GM23338 (cell line): Measurements from ENCODE around the gene RBM28. TPM values are rescaled to one million over a fixed set of nuclear protein-coding genes. Genes with fewer than 3 reads are reported as not detected.

ENCODE experiments used
- ATAC-seq: fragments of 200-7000 bp; cut with Tn5 transposase; 3 replicates; pipeline ENCODE4 v1.9.1; 2020
- DNase-seq: peaks from one replicate; pipeline ENCODE4 v3.0.0-alpha.2; 2015; ENCODE audit warnings: low spot score
- H2AFZ ChIP-seq: fragments of 200-600 bp; sonication (generic); 2 replicates; pipeline ENCODE4 v1.8.0; 2016; ENCODE audit warnings: antibody characterized with exemption, mild to moderate bottlenecking, moderate library complexity
- H3F3A ChIP-seq: fragments of 200-600 bp; sonication (generic); replicated peaks from 2 replicates; pipeline ENCODE4 v1.8.0; 2017; ENCODE audit warnings: antibody characterized with exemption, mixed run types, low read depth
- H3K27ac ChIP-seq: fragments of 200-600 bp; sonication (generic); 2 replicates; pipeline ENCODE4 v1.6.1; 2016; ENCODE audit warnings: low read depth
- H3K27me3 ChIP-seq: fragments of 200-600 bp; sonication (generic); 2 replicates; pipeline ENCODE4 v1.8.0; 2016; ENCODE audit warnings: mild to moderate bottlenecking, mixed run types, moderate library complexity; ENCODE audit not compliant: insufficient read depth
- H3K36me3 ChIP-seq: fragments of 200-600 bp; sonication (generic); 2 replicates; pipeline ENCODE4 v1.8.0; 2016; ENCODE audit warnings: mild to moderate bottlenecking; ENCODE audit not compliant: insufficient read depth
- H3K4me1 ChIP-seq: fragments of 200-600 bp; sonication (generic); 2 replicates; pipeline ENCODE4 v1.8.0; 2016; ENCODE audit warnings: mild to moderate bottlenecking, moderate library complexity; ENCODE audit not compliant: insufficient read depth
- H3K4me2 ChIP-seq: fragments of 200-600 bp; sonication (generic); 2 replicates; pipeline ENCODE4 v1.7.1; 2017; ENCODE audit warnings: mixed run types
- H3K4me3 ChIP-seq: fragments of 200-600 bp; sonication (generic); 2 replicates; pipeline ENCODE4 v1.6.1; 2016; ENCODE audit warnings: mixed run types
- H3K79me2 ChIP-seq: fragments of 200-600 bp; sonication (generic); replicated peaks from 2 replicates; pipeline ENCODE4 v1.8.0; 2017; ENCODE audit warnings: mild to moderate bottlenecking; ENCODE audit not compliant: insufficient read depth
- H3K9me2 ChIP-seq: fragments of 200-600 bp; sonication (generic); 2 replicates; pipeline ENCODE4 v1.8.0; 2017; ENCODE audit not compliant: insufficient read depth
- H4K20me1 ChIP-seq: fragments of 200-600 bp; sonication (generic); replicated peaks from 2 replicates; pipeline ENCODE4 v1.8.0; 2017; ENCODE audit warnings: mild to moderate bottlenecking; ENCODE audit not compliant: insufficient read depth
- H3K27ac Mint-ChIP-seq: 2 replicates; pipeline ENCODE4 v1.8.0; 2020; ENCODE audit warnings: inconsistent platforms, mild to moderate bottlenecking, moderate library complexity, mixed read lengths
- H3K27me3 Mint-ChIP-seq: 3 replicates; pipeline ENCODE4 v1.8.0; 2022; ENCODE audit warnings: low read depth, mild to moderate bottlenecking, moderate library complexity, mixed read lengths, inconsistent platforms; ENCODE audit not compliant: insufficient read depth, poor library complexity
- H3K36me3 Mint-ChIP-seq: 3 replicates; pipeline ENCODE4 v1.8.0; 2021; ENCODE audit warnings: low read depth, mild to moderate bottlenecking, inconsistent platforms, moderate library complexity, mixed read lengths
- H3K4me1 Mint-ChIP-seq: 3 replicates; pipeline ENCODE4 v1.8.0; 2020; ENCODE audit warnings: mild to moderate bottlenecking, inconsistent platforms, mixed read lengths
- H3K4me3 Mint-ChIP-seq: 3 replicates; pipeline ENCODE4 v1.8.0; 2021; ENCODE audit warnings: moderate library complexity, mild to moderate bottlenecking, inconsistent platforms, mixed read lengths
- H3K9me3 Mint-ChIP-seq: 3 replicates; pipeline ENCODE4 v1.8.0; 2020; ENCODE audit warnings: moderate library complexity, mild to moderate bottlenecking, inconsistent platforms, mixed read lengths
- CREB1 ChIP-seq: fragments of 250-450 bp; sonication (Bioruptor Pico); IDR thresholded peaks from 2 replicates; pipeline ENCODE4 v1.5.0; 2020; ENCODE audit warnings: low read depth, mild to moderate bottlenecking, moderate library complexity
- CTCF ChIP-seq, 2 experiments: fragments of 200-600 bp in 1 of 2; sonication (generic) in 1 of 2; conservative IDR thresholded peaks; 2 replicates each; pipeline versions ENCODE4 v1.5.1 to v1.6.1; 2016 to 2017; ENCODE audit warnings: antibody characterized with exemption in 2 of 2, low read depth in 2 of 2, mild to moderate bottlenecking in 2 of 2, moderate library complexity in 1 of 2
- ETS1 ChIP-seq: IDR thresholded peaks from 2 replicates; pipeline ENCODE4 v1.6.1; 2016; ENCODE audit warnings: antibody characterized with exemption
- EZH2 ChIP-seq: fragments of 200-600 bp; sonication (generic); IDR thresholded peaks from one replicate; pipeline ENCODE4 v1.8.0; 2017; ENCODE audit warnings: antibody characterized with exemption, mild to moderate bottlenecking, low read depth; ENCODE audit not compliant: unreplicated experiment
- EZH2phosphoT487 ChIP-seq: fragments of 200-600 bp; sonication (generic); IDR thresholded peaks from one replicate; pipeline ENCODE4 v1.8.1; 2018; ENCODE audit warnings: antibody characterized with exemption; ENCODE audit not compliant: unreplicated experiment
- JUNB ChIP-seq: IDR thresholded peaks from one replicate; pipeline ENCODE4 v1.6.1; 2016; ENCODE audit warnings: antibody characterized with exemption; ENCODE audit not compliant: unreplicated experiment
- NANOG ChIP-seq: IDR thresholded peaks from 2 replicates; pipeline ENCODE4 v1.6.1; 2016; ENCODE audit warnings: antibody characterized with exemption, borderline replicate concordance
- POLR2AphosphoS5 ChIP-seq: IDR thresholded peaks from 2 replicates; pipeline ENCODE4 v1.6.1; 2016; ENCODE audit warnings: antibody characterized with exemption, low read depth
- STAT1 ChIP-seq: IDR thresholded peaks from one replicate; pipeline ENCODE4 v1.6.1; 2016; ENCODE audit warnings: antibody characterized with exemption; ENCODE audit not compliant: unreplicated experiment
- ZNF114 ChIP-seq: fragments of 250-450 bp; sonication (Bioruptor Pico); IDR thresholded peaks from 2 replicates; pipeline ENCODE4 v1.5.0; 2020; ENCODE audit warnings: mild to moderate bottlenecking, moderate library complexity
- ZNF331 ChIP-seq: fragments of 250-450 bp; sonication (Bioruptor Pico); IDR thresholded peaks from 2 replicates; pipeline ENCODE4 v1.5.0; 2020; ENCODE audit warnings: low read depth, mild to moderate bottlenecking, moderate library complexity
- ZNF462 ChIP-seq: fragments of 250-450 bp; sonication (Bioruptor Pico); IDR thresholded peaks from 2 replicates; pipeline ENCODE4 v1.5.0; 2020; ENCODE audit warnings: mild to moderate bottlenecking, moderate library complexity
- polyA plus RNA-seq: library from polyadenylated mRNA; unstranded; fragments of >200 nt; fragmentation: Nextera tagmentation; extraction: Ambion mirVana; gene quantifications from 2 replicates; pipeline ENCODE4 v1.2.1, GENCODE V29; 2016
- total RNA-seq: library from RNA; depleted of rRNA; stranded (reverse); fragments of >200 nt; shearing (Covaris generic); gene quantifications from 2 replicates; pipeline ENCODE4 v1.2.3, GENCODE V29; 2014
- TF ChIP-seq, protein P1 (sequence below): IDR thresholded peaks from one replicate; pipeline ENCODE4 v1.6.1; 2018; ENCODE audit warnings: antibody characterized with exemption; ENCODE audit not compliant: unreplicated experiment

Gene RBM28
- total and polyA plus RNA-seq, 2 experiments from 2014 or later = 24.3 to 87.5 TPM

DNA sequence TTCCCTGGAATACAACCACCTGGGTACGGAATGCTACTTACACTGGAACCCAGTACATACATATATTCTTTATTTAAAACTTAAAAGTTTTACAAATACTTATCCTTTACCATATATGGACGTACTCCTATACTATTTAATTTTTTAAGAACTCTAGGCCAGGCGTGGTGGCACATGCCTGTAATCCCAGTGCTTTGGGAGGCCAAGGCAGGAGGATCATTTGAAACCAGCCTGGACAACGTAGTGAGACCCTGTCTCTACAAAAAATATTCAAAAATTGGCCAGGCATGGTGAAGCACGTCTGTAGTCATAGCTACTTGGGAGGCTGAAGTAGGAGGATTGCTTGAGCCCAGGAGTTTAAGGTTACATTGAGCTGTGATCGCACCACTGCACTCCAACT is 2.0 kb downstream of the RBM28 start:
- no peak for ATAC-seq
- H3F3A ChIP-seq = no peaks in the 10 kb centered on the region
- no peak overlapping the region for H3K27ac Mint-ChIP-seq
- peak overlapping the region; percentile 97; the same call in 1 of the 2 replicates for H3K4me2 ChIP-seq
- peaks cover 4% of the 10 kb centered on the region for H3K27me3 Mint-ChIP-seq
- H3K9me2 ChIP-seq = no peaks in the 10 kb centered on the region
- peak overlapping the region; percentile 96 for H3K4me3 Mint-ChIP-seq
- no peak for DNase-seq
- peaks cover 37% of the 10 kb centered on the region for H3K79me2 ChIP-seq
- no peak overlapping the region for H2AFZ ChIP-seq
- no peaks in the 10 kb centered on the region for H3K9me3 Mint-ChIP-seq
- peaks cover 9% of the 10 kb centered on the region for H3K4me1 Mint-ChIP-seq
- H3K36me3 Mint-ChIP-seq = peaks cover 26% of the 10 kb centered on the region
- peaks cover 11% of the 10 kb centered on the region for H3K4me1 ChIP-seq
- TF ChIP-seq ZNF462 (CRISPR knock-in tag) (no peak), ZNF331 (no peak), ZNF114 (CRISPR knock-in tag) (no peak), POLR2AphosphoS5 (no peak), EZH2 (no peak), JUNB (no peak), CREB1 (CRISPR knock-in tag) (no peak), CTCF (conservative IDR thresholded peaks at IDR 0.05; ENCODE audit: low read depth in 2 of 2) (no peak), NANOG (no peak), EZH2phosphoT487 (no peak), ETS1 (no peak), STAT1 (no peak)
- TF ChIP-seq, protein P1, sequence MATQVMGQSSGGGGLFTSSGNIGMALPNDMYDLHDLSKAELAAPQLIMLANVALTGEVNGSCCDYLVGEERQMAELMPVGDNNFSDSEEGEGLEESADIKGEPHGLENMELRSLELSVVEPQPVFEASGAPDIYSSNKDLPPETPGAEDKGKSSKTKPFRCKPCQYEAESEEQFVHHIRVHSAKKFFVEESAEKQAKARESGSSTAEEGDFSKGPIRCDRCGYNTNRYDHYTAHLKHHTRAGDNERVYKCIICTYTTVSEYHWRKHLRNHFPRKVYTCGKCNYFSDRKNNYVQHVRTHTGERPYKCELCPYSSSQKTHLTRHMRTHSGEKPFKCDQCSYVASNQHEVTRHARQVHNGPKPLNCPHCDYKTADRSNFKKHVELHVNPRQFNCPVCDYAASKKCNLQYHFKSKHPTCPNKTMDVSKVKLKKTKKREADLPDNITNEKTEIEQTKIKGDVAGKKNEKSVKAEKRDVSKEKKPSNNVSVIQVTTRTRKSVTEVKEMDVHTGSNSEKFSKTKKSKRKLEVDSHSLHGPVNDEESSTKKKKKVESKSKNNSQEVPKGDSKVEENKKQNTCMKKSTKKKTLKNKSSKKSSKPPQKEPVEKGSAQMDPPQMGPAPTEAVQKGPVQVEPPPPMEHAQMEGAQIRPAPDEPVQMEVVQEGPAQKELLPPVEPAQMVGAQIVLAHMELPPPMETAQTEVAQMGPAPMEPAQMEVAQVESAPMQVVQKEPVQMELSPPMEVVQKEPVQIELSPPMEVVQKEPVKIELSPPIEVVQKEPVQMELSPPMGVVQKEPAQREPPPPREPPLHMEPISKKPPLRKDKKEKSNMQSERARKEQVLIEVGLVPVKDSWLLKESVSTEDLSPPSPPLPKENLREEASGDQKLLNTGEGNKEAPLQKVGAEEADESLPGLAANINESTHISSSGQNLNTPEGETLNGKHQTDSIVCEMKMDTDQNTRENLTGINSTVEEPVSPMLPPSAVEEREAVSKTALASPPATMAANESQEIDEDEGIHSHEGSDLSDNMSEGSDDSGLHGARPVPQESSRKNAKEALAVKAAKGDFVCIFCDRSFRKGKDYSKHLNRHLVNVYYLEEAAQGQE = no peak
- H3K27ac ChIP-seq = no peak overlapping the region
- no peaks in the 10 kb centered on the region for H3K27me3 ChIP-seq
- peaks cover 22% of the 10 kb centered on the region for H4K20me1 ChIP-seq
- no peak overlapping the region; the same call in 1 of the 2 replicates for H3K4me3 ChIP-seq
- peaks cover 16% of the 10 kb centered on the region for H3K36me3 ChIP-seq
